GM18873 (cell line): ENCODE results near the gene TTLL6.
"Not testable (repeated sequence)": the region's sequence is repeated elsewhere in the genome, so short reads cannot be mapped to it uniquely, and the experiment has no call there.

Source experiments
- ATAC-seq: cut with Tn5 transposase; IDR thresholded peaks from one replicate; pipeline ENCODE4 v1.9.1; 2021; ENCODE audit warnings: mild to moderate bottlenecking, moderate library complexity, moderate number of reproducible peaks; ENCODE audit not compliant: unreplicated experiment, low FRiP score

The TTLL6 gene

DNA sequence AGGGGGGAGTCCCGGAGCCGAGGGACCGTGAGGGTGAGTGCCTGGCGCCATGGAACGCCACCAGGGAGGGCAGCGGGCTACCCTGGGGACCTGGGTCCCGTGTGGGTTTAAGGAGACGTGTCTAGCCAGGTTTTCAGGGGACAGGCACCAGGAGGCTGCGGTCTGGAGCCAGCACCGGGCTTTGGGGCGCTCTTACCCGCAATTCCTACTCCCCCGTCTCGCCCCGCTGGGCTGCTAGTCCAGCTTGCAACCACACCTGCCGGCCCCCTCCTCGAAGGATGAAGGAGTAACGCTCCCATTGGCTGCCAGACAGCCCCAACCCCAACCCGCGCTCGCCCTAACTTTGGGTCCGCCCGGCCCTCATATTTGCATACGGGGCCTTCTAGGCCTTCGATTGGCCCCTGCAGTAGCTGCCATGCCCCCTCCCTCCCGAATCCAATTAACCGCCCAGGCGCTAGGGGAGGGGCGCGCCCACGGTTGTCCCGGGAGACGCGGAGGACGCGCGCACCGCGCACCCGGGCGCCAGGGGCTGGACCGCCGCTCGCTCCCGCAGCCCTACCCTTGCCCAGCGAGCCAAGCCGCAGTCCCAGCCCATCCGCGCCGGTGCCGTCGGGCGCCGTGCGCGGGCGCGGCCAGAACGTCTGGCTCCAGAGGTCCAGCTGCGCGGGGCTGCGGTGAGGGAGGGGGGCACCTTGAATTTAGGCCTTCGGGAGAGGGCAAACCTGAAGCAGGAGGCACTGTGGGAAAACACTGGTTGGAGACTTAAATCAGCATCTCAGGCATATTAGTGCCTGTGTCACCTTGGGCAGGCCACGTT lies at the start of gene TTLL6:
TSS of gene TTLL6 (minus strand) at position 456 of the 817 bp plus-strand sequence. CDS start at position 299, 157 bp downstream.
- peak; percentile 75 for ATAC-seq

GRCh38 chr17:48860456-48860855 lies 43.4 kb upstream of the TTLL6 start:
- no peak for ATAC-seq

DNA sequence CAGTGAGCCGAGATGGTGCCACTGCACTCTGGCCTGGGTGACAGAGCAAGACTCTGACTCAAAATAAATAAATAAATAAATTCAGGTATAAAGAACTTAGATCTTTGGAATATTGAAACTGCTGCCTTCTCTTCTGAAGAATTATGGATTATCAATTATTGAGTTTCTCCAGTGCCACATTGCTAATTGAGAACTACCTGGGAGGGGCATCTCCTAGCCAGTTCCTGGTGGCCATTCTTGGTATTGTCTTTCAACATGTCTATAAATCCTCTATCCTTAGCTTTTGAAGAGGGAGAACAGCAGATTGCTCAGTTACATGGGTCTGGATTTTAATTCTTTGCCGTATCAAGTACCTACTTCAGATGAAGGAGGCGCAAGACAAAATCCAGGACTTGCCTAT lies 43.0 kb upstream of the TTLL6 start:
- ATAC-seq: no peak

DNA sequence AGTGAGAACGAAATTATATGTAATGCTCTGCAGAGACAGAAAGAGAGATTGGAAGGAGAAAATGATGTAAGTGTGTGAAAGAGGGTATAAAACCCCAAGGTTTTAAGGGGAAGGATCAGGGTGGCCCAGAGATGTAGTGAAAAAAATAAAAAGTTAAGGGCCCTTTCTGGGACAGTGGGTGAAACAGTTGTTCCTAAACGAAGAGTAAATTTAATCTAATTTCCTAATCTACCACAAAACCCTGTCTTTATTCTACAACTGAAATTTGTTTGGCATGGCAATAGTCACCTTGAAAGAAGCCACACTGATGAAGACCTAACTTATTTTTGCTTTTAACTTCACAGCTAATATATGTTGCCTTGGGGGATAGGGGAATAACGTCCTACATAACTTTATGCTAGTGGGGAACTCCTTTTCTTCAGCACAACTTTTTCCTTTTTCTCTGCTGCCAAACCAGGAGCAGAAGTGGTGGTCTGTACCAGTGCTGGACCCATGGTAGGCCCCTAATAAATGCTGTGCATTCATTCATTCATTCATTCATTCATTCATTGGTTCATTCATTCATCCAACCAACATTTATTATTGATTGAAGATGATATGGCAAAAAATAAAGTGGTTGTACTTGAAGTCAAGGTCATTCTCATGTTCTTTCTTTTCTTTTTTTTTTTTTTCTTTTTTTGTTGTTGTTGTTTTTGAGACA lies 39.2 kb upstream of the TTLL6 start:
- no peak for ATAC-seq

DNA sequence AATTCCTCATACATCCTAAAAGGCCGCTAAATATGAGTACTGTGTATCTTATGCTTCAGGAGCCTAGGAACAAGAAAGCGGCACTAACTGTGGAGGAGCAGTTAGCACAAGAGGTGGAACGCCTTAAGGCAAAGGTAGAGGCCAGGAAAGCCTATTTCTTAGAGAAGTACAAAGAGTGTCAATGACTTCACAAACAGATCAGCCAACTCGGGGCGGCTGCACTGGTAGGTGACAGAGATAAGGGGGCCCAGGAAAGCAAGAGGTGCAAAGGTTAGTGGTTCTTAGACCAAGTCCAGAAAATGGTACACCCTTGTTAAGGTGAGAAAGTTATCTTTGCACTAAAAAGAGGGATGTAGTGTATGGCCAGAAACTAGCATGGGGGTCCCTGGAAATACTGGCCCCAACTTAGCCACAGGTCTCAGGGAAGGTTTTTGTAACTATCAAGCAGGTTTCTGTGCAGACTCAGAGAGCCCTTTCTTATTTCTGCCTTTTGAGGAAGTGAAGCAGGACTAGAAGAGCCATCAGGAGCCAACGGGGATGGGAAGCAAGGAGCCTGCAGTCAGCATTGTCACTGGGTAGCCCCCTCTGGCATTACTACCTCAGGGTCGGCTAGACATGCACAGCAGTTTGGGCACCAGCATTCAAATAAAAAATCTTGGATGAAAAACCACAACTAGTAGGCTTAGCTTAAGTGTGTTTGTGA lies 37.9 kb upstream of the TTLL6 start:
- no peak for ATAC-seq

GRCh38 chr17:48850792-48851323 lies 33.8 kb upstream of the TTLL6 start:
- ATAC-seq: no peak

DNA sequence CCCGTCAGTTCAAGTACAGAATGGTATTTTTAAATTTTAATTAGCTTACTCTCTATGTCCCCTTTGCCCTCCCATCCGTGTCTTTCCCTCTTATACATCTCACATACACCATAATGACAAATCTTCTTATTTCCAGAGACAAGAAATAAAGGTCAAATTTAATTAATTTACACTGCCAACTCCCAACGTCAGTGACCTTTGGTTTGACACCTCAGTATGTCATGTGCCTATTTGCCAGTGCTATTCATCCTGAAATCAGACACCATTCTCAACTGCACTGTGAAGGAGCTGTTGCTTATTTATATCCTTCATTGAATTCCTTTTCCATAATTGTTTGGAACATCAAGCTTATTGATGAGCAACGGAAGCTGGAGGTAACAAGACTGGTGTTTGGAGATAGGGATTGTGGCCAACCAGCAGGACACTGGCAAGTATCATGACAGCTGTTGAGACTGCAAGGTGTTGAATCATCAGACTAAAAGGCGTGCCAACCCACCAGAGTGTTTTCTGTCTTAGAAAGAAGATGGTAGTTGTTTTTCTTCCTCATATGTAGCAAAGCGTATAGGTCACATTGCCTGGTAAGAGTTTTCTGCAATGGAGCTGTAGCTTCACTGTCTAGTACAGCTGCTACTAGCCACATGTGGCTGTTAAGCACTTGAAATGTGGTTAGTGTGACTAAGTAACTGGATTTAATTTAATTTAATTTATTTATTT lies 26.3 kb upstream of the TTLL6 start:
- no peak for ATAC-seq

DNA sequence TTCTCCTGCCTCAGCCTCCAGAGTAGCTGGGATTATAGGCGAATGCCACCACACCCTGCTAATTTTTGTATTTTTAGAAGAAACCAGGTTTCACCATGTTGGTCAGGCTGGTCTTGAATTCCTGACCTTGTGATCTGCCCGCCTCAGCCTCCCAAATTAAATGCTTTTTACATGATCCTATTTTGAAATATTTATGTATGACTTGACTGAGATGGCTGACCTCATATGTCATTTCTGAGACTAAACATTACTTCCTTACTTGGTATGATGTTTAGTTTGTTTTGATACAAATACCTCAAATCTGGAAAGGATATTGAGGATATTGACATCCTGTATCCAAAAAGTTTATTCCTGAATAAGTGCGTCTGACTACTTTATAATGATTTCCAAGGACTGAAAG lies 25.7 kb upstream of the TTLL6 start:
- no peak for ATAC-seq

DNA sequence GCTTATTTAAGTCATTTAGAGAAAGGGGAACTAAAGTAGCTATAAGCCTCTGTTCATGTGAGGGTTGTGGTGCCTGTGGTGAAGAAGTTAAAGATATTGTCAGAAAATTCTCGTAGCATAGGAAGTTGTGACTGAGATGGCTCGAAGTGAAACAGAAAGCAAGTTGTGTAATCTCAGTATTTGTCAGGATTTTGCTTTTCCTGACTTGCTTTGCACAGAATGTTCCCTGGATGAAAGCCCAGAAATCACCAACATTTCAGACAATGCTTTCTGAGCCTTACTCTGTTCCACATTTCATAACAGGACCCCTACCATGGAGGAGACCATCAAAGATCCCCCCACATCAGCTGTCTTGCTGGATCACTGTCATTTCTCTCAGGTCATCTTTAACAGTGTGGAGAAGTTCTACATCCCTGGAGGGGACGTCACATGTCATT lies 24.4 kb upstream of the TTLL6 start:
- ATAC-seq: peak; percentile 72

DNA sequence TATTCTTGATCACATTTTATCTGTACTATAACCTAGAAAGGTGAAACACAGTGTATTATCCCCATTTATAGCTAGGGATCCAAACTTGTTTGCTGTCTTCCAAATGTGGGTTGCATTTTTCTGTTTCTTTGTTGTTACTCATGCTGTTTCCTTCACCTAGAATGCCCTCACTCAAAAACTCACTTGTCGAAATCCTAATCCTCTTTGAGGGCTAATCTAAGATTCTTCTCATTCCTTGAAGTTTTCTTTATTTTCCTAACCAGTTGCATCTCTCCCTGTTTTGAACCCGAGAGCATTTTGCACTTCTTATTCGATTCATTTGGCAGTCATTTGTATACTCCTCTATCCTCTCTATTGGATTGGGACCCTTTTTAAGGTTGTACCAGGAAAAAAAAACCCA lies 23.4 kb upstream of the TTLL6 start:
- ATAC-seq: no peak

DNA sequence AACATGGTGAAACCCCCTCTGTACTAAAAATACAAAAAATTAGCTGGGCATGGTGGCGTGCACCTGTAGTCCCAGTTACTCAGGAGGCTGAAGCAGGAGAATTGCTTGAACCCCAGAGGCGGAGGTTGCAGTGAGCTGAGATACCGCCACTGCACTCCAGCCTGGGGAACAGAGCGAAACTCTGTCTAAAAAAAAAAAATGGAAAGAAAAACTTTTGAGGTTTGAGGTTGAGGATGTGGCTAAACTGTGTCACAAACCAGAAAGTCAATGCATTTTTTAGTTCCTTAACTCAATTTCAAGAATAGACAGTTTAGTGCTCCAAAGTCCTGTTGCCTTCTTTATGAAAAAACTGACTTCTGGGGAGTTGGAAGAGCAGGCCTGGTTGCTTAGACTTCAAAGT lies 20.4 kb upstream of the TTLL6 start:
- not testable (repeated sequence) for ATAC-seq

DNA sequence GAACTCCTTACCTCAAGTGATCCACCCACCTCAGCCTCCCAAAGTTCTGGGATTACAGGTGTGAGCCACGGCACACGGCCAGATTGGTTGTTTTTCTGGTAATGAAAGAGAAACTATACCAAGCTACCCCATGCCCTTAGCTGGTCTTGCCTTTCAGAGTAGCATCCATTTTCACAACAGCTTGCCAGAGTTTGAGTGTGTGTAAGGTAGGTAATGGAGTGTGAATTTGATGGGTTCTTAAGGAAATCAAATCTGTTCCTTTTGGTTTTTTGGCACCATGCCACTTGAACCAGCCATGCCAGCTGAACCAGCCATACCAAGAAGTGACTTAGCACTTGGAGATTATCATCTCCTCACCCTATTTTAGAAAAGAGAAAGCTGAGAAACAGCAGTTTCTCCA lies 18.9 kb upstream of the TTLL6 start:
- ATAC-seq: no peak

GRCh38 chr17:48834973-48835372 lies 17.9 kb upstream of the TTLL6 start:
- ATAC-seq: no peak

- no peak for ATAC-seq
Measured at GRCh38 chr17:48831549-48831883, 14.5 kb upstream of the TTLL6 start.

GRCh38 chr17:48830840-48831548 lies 14.0 kb upstream of the TTLL6 start, which contains the start of gene CALCOCO2:
TSS of gene CALCOCO2 (plus strand) at chr17:48831035. CDS start at chr17:48841708, 10,673 bp downstream.
- peak; percentile 78 for ATAC-seq

GRCh38 chr17:48825446-48826381 lies 8.7 kb upstream of the TTLL6 start:
- ATAC-seq: no peak

DNA sequence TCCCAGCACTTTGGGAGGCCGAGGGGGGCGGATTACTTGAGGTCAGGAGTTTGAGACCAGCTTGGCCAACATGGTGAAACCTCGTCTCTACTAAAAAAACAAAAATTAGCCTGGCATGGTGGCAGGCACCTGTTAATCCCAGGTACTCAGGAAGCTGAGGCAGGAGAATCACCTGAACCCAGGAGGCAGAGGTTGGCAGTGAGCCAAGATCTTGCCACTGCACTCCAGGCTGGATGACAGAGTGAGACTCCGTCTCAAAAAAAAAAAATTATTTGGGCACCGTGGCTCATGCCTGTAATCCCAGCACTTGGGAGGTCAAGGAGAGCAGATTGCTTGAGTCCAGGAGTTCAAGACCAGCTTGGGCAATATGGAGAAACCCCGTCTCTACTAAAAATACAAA lies 3.9 kb upstream of the TTLL6 start:
- ATAC-seq: not testable (repeated sequence)

DNA sequence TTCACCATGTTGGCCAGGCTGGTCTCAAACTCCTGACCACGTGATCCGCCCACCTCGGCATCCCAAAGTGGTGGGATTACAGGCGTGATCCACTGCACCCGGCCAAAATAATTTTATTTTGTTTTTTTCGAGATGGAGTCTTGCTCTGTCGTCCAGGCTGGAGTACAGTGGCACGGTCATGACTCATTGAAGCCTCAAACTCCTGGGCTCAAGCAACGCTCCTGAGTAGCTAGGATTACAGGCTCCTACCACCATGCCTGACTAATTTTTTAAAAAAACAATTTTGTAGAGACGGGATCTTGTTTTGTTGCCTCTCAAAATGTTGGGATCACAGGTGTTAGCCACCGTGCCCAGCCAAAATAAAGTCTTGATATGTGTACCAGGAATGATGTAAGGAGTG lies 2.4 kb upstream of the TTLL6 start:
- ATAC-seq: no peak
